NCI-H226 (cell line): ENCODE data around the gene C15orf62.

Experiments
- DNase-seq: peaks from one replicate; pipeline ENCODE4 v3.0.0-alpha.2; 2015

The C15orf62 gene

DNA sequence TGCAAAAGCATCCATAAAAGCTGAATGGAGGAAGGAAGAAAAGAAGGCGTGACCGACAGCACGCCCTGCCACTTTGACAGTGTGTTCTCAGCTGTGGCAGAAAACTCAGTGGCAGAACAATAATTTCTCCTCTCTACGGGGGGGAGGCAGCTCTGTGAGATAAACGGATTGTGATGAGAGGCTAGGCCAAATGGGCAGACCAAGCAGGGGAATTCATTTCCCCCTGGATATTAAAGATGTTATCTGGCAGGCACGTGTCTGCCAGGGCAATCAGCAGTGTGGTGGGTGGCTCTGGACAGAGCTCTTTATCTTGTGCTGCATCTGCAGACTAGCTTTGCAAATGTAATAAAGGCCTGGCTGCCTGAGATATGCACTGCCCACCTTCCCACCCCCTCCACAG is 12.8 kb upstream of the C15orf62 start:
- no peak for DNase-seq

DNA sequence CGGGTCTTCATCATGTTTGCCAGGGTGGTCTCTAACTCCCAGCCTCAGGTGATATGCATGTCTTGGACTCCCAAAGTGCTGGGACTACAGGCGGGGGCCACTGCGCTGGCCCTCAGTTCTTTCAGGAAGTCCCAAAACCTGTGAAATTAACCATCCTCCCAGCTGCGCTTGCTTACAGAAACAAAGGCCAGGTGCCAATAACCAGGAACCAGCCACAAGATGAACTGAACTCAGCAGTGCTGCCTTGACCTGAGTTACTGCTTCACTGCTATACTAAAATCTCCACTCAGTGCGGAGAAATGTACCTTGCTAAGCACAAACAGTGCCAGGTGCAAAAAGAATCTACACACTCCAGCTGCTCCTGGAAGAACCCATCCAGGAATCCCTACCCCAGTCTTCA is 9.8 kb upstream of the C15orf62 start:
- no peak for DNase-seq

DNA sequence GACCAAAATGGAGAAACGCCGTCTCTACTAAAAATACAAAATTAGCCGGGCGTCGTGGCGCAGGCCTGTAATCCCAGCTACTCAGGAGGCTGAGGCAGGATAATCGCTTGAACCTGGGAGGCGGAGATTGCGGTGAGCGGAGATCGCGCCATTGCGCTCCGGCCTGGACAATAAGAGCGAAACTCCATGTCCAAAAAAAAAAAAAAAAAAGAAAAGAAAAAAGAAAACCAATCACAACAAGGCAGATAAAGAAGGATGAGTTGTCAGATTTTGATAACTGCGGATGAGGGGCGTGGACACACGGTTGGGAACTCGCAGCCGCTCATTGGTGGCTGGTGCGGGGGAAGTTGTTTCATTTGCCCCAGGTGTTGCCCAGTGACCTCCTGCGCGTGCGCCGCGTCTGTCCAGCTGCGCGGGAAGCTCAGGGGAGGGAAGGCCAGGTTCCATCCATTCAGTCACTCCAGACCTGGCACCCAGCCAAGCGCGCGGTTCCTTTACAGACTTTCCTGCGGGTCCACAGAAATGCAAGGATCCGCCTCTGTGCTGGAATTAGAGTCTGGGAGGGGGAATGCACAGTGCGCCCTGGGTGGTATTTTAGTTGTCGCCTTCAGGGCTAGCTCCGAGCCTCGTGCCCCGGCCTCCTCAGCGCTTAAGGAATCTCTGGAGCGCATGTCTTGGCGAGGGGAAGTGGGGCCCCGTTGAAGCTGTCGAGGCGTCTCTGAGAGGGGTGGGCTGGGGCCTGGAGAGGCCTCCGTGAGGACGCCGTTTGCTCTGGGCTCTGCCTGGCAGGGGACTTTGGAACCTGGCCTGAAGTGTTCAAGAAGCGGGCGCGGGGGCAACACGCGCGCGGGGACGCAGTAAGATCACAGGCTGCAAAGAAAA is 6.6 kb upstream of the C15orf62 start:
- peak; percentile 20 for DNase-seq

DNA sequence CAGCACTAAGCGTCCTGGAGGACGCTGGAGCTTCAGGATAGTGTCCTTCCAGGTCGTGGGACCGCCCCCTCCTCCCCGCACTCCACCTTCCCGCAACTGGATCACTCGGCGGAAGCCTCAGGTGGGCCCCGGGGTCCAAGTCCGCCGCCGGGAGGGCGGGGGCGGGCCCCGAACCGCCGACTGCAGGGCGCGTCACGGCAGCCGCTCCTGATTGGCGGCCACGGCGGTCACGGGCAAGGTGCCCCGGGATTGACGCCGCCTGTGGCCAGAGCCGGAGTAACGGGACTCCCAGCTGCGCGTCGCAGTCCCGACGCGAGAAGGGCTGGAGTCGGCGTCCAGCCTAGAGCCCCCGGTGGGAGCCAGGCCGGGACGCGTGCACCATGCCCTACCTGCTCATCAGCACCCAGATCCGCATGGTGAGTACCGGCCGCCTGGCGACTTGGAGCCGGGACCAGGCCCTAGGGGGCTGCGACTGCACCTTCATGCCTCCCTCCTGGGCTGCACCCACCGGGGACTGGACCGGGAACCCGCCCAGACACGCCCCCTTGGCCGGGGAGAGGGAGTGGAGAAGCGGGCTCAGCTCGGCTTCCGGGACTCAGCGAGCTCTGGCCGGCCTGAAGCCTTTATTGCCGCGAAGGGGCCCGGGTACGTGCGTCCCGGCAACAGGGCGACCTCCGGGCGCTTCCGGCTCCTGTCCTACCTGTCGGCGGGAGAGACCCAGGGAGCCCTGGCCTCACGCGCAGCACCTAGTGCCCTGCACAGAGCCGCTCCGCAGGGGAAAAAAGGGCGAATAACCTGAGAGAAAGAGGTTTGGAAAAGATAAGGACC is 5.8 kb upstream of the C15orf62 start, which contains the start of gene GCHFR:
TSS of gene GCHFR (plus strand) at position 268 of the 828 bp plus-strand sequence. CDS start at position 381, 113 bp downstream.
- no peak for DNase-seq

DNA sequence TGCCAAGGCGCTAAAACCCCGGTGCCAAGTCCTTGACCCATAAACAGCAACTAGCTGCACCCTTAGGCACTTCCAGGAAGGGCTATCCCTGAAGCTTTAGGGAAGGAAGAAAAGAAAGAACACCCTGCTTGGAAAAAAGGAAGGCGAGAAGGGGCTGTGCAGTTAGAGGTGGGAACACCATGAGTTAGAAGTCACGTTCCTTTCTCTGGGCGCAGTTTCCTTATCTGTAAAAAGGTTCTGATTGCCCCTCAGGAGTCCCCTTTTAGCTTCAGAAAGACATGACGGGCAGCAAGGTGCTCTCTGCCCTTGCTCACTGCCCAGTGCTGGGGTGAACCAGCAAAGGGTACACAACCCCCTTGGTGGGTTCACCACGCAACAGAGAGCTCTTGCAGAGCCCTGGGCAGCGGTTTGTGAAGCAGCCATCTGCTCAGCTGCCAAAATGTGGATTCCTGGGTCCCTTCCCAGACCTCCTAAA is 5.1 kb upstream of the C15orf62 start:
- DNase-seq = no peak

DNA sequence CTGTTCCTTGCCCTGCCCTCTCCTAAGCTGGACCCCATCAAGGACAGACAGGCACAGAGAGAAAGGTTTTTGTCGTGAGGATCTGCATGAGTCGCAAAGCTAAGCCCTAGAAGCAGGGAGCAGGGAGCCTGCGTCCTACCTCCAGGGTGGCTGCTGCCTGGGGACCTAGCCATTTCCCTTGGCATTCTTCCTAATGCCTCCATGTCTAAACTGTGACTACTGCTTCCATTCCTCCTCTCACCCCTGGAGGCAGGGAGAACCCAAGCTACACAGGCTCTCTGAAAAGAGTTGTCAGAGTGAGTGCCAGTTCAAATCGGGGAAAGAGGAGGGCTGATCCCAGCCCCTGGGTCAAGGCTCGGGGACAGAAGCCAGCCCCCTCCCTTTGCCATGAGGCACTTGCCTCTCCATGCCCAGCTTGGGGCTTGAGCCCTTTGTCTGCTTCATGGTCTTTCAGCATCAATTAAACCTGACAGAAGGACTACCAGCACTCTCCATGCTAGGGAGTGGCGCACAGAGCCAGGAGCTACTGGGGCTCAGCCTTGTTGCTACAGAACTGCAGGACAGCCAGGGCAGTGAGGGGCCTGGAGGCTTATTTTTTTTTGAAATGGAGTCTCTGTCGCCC is 3.5 kb upstream of the C15orf62 start:
- no peak for DNase-seq

DNA sequence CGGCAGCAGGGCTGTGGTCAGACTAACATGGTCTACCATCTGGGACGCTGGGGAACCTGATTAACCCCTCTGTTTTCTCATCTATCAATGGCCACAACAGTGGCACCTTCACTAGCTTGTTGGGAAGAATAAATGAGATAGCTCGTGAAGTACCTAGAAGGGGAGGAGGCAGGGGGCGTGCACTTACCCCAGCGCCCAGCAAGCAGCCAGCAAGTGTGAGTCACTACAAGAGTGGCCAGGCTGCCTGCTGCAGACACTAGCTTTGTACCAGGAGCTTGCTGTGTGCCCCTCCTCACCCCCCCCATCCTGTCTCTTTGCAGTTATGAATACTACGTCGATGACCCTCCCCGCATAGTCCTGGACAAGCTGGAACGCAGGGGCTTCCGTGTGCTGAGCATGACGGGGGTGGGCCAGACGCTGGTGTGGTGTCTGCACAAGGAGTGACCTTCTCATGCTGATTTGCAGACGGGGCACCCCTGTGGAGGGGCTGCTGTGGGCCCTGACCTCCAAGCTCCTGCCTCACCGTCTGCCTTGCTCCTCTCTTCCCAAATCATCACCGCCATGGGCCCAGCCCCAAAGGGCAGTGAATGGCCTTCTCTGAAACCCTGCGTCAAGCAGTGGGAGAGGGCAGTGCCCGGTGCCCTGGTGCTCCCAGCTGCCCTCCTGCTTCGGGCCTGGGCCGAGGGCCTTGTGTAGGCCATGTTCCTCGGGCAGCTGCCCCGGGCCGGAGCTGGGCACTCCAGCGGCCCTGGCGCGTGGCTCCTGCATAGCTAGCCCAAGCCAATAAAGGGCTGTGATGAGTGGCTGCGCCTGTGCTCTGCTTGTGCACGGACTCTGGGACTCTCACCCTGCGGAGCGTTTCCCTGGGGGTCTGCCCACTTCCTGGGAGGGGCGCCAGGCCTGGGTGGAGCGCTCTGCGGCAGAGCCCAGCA is 2.6 kb upstream of the C15orf62 start:
- DNase-seq = peak; percentile 42

DNA sequence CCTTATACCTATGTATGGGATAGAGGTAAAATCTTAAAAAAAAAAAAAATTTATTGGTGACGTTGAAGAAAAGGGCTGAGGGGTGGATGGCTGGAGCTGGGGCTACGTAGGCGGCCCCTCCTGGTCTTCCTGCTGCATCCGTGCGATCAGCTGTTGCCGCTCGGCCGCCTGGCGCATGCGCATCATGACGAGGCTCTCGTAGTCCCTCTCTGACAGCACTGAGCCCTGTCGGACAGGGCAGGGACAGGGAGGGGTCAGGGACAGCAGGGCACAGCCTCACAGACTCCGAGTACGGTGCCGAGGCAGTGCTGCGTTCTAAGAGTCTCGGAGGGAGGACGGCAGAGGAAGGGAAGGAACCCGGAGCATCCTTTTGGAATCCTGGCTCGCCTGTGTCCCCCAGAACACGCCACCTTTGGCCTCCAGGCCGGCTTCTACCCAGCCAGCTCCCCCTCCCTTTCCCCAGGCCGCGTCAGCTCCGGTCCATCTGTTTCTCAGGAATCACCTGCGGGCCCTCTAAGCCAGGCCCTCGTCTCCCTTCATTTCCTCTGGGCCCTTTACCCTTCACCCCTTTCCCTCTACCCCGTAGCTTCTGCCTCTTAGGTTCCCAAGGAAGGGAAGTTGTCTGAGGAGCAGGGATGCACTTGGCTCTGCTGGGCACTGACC is 1.8 kb upstream of the C15orf62 start:
- DNase-seq = no peak

DNA sequence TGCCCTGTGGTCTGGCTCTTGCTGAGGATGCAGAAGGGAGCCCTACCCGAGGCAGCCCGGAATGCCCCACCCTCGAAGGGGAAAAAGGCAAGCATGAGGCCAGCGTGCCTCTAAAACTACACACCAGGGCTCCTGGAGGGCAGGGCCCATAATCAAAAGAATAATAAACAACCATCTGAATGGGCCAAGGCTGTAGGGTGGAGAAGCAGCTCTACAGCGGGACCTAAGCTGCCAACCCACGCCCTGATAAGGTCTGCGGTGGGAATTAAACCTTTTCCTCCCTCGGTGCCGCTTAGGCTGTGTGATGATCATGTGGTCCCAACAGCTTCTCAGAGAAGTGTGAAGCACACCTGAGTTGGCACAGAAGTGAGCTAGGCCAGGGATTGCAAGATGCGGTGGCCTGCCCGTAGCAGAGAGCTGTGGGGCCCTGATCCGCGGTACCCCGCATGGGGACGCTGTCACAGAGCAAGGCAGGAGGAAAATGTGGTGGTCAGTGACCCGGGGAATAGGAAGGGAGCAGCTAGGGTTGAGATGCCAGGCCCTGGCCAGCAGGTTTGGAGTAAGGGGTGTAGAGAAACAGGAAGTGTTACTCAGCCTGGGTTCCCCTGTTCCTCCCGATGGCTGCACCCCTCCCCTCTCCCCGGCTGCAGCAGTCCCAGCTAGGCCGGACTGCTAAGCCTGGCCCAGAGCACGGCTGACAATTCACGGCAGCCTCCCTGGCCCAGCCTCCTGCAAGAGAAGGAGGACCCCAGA is 1.1 kb upstream of the C15orf62 start:
- DNase-seq = peak; percentile 69

DNA sequence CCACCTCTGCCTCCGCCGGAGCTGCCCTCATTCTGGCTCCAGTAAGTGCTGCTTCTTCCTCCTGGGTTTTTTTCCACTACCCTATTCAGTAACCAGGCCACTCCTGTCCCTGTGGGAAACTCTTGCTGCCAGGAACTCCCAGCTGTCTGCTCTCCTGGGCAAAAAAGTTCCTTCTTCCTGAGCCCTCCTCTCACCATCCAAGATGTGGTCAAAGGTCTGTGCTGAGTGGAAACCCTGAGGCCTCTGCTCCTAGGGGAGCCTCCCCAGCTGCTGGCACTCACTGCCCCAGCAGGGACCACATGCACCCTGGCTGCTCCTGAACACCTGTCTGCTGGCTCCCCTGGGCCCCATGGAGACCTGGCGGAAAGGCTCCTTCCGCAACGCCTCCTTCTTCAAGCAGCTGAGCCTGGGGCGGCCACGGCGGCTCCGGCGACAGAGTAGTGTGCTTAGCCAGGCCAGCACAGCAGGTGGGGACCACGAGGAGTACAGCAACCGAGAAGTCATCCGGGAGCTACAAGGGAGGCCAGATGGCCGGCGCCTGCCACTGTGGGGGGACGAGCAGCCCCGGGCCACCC is 454 bp downstream of the C15orf62 start:
- DNase-seq = no peak

DNA sequence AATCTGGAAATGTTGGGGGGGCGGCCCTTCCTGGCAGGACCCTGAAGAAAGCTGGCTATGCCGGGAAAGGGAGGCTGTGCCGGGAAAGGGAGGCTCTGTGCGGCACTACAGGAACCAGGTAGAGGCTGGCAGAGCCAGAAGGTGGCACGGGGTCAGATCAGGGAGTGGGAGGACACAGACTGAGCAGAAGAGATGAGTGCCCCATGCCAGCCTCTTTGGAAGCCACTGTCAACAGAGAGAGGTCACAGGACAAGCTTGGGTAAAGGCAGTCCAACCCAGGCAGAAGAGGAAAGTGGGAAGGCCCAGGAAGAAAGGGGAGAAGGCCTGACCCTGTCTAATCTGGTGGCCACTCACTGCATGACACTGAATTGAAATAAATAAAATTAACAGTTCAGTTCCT is 1.5 kb downstream of the C15orf62 start:
- DNase-seq = no peak

DNA sequence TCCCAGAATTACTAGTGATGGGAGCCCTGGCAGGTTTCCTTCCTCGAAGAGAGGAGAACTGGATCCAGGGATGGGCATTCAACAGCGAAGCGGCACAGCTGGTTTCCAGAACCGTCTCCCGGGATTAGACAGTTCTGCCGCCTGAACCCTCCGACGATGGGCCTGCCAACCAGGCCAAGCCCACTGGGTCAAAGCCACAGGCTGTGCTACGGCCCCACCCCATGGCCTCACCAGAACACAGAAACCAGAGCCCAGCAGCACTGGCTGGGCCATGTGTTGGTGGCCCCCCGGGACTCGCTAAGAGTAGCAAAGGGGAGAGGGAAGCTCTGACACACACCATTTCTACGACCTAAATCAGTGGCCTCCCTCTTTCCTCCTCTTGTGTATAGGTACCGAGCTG is 2.2 kb downstream of the C15orf62 start:
- DNase-seq = no peak

DNA sequence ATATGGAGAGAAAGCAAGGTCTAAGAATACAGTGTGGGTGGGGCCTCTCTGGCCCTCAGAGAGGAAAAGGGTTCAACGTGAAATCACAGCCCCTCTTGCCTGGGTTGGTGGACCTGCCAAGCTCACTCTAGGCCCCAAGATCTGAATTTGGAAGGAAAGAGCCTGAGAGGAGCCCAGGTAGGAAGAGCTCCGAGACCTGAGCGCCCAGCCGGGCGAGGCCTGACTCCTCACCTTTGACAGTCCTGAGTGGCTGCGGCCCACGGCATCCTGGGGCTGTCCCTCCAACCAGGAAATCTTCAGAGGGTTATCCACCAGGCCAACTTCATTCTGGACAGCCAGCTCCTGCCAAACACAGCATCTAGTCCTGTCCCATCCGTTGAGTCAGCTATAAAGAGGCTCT is 3.7 kb downstream of the C15orf62 start:
- no peak for DNase-seq

DNA sequence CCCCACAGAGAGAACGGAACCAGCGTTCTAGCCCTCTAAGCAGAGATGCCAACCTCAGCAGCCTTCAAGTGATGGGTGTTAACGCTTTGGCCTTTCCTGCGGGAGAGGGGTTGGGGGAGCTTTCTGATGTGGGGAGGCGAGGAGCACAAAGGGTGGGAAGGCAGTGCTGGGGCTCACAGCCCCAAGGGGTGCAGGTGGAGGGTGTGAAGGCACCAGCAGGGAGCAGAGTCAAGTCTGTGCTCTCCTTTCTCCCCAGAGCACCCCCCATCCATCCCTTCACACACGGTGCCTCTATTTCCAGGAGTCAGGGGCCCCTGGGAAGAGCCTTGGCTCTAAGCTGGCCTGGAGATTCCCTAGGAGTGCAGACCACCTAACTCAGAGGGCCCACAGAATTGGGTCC is 4.1 kb downstream of the C15orf62 start:
- no peak for DNase-seq

DNA sequence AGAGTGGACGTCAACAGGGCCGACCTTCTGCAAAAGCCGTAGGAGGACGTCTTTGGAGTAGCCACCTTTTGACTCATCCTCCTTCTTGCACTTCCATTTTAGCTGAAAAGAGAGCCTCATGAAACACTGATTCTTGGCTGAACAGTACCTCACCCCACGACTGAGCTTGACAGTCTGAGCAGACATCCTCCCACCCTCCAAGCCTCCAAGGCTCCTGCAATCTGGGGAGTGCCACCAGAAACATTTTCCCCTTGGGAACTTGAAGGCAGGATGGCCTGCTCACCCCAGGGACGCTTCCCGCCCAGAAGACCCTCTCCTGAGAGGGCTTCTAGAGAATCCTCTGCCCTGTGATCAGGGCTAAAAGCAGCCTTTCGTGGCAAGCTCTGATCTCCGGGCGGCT is 5.2 kb downstream of the C15orf62 start:
- no peak for DNase-seq

DNA sequence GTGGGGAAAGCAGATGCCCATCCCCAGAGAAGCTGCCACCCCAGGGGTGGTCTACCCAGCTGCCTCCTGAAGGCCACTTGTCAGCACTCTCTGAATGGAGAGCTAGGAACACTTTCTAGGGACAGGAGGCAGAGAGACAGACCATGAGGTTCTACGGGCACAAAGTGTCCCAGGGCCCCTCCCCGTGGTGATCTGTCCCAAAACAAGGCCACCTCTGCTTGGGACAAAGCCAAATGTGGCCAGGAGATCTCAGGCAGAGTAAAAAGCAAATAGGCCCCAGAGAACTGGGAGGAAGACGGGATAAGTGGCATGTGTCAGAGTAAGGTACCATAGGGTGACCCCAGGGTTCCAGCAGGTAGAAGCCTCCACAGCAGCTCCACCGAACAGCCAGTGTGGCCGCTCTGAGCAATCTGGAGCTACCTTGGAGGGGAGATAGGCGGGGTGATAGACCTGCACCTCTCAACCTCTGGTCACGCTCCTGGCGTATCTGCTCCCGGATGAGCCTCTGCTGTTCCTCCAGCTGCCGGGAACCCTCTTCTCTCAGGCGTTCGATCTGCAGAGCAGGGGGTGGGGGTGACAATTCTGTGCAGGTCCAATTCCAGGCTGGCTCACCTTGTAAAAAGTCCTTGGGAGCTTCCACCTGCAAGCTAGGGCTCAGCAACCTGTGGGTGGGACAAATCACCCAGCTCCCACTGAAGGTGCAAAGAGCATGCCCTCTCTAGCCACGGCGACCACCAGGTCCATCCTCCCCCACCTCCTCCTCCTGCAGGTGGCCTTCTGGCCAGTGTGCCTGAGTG is 6.2 kb downstream of the C15orf62 start:
- DNase-seq = no peak

DNA sequence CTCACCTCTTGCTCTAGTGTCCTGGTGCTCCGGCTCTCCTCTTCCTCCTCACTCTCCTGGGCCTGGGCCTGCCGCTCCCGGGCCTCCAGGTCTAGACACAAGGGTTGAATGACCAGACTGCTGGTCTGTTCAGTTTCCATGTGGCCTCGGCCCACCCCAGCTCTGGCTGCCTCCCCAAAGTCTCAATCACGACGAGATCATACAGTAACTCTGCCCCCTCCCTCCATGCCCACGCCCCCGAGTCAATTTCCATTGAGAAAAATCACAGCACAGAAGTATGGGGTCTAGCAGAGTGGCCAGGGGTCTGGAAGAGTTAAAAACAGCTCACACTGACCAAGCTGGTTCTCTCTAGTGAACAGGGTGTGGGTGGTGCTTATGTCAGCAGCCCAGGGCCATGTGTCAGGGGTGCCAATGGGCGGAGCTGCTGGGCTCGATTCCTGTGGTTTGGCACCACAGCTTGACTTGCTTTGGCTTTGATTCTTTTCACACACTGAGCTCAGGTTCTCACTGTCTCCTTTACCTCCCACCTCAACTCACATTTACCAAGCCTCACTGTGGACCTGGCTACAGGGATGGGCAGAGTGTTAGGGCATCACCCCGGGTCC is 6.9 kb downstream of the C15orf62 start:
- DNase-seq = peak; percentile 74

DNA sequence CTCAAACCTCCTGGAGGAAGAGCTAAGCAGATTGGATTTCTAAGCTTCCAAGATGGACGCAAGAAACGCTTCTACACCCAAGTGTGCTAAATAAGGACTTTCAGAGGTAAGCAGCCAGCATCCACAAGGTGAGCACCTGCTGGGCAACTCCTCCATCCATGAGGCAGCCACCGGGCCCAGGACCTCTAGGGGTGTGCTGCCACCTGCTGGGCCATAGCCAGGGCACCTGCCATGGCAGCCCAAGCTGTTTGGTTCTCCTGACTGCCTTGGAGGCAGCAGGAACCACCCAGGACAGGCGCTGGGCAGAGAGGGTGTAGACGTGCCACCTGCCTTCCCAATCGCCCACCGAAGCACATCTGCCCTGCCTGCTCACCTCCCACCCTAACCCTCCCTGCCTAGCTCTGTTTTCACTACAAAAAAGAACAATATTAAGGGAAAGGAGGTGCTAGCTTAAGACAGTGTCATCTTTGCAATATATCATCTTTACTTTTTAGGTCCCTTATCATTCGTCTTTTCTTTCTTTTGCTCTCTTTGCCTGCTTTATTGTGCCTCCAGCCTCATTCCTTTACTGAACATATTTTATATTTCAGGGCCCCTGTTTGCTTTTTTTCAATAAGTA is 12.9 kb downstream of the C15orf62 start:
- DNase-seq = peak; percentile 30

DNA sequence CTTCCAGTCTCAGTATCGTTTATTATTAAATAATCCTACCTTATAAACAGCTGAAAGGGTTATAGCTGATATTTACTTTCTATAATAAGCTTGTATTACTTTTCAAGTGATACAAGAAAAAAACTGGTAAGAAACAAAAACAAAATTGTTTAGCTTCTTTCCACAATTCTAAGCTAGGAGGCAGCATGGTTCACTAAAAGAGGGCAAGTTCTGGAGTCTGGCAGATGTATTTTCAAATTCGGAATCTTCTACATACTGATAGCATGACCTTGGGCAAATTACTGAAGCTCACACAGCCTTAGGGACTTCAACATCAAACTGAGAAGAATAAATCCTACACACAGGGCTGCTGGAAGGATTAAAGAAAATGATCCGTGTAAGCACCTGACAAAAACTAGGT is 15.4 kb downstream of the C15orf62 start:
- DNase-seq = no peak
